K562 (cell line): ENCODE data around the gene POP7. TPM values are rescaled to one million over a fixed set of nuclear protein-coding genes. Genes with fewer than 3 reads are reported as not detected.

Source experiments
- ATAC-seq: fragments of 200-7000 bp; cut with Tn5 transposase; 3 replicates; pipeline ENCODE4 v1.9.1; 2020; ENCODE audit warnings: moderate library complexity
- BruUV-seq: library from RNA; stranded (reverse); fragments of 400-500 nt; replicated peaks from 2 replicates; lab custom pipeline; 2021; lab: Mats Ljungman, UMichigan
- CTCF ChIA-PET: fragments of 300-600 bp; formaldehyde crosslinking; extraction: SDS; loops from one replicate; lab custom pipeline; 2021; ENCODE audit warnings: low intra/inter-chr PET ratio; lab: Yijun Ruan, JAX
- POLR2A ChIA-PET: fragments of 300-600, 350-650 bp; sonication (Branson Sonifier 250); formaldehyde crosslinking; extraction: SDS; loops from one replicate; lab custom pipeline; 2021; ENCODE audit warnings: antibody characterized with exemption, inconsistent platforms; lab: Yijun Ruan, JAX
- DNase-seq, 4 experiments: peaks; one replicate each; pipeline versions ENCODE4 v3.0.0 to v3.0.0-alpha.2; 2011 to 2018; ENCODE audit warnings: low spot score in 3 of 4, mixed read lengths in 3 of 4; ENCODE audit errors: extremely low read depth in 1 of 4
- FAIRE-seq: peaks from 2 replicates; lab custom pipeline; 2011; peaks lifted over from hg19 to GRCh38; lab: Jason Lieb, UNC
- H2AFZ ChIP-seq: 2 replicates; pipeline ENCODE4 v1.6.0; 2011; ENCODE audit warnings: low read depth, low read length, control low read depth, inconsistent platforms
- H3K27ac ChIP-seq: fragments of 200-600 bp; 3 replicates; pipeline ENCODE4 v1.8.0; 2011; ENCODE audit warnings: low read depth, mild to moderate bottlenecking, control low read depth, inconsistent platforms, low read length, moderate library complexity, mixed read lengths; ENCODE audit errors: extremely low read depth
- H3K27me3 ChIP-seq, 2 experiments: fragments of 300-600 bp in 1 of 2; 2 replicates in 1 of 2; 3 replicates in 1 of 2; pipeline versions ENCODE4 v1.6.0 to v1.8.0; 2011; ENCODE audit warnings: inconsistent platforms in 2 of 2, low read length in 2 of 2, mild to moderate bottlenecking in 1 of 2, mixed read lengths in 1 of 2, moderate library complexity in 1 of 2; ENCODE audit not compliant: control insufficient read depth in 2 of 2, insufficient read depth in 2 of 2
- H3K36me3 ChIP-seq: fragments of 300-600 bp; 3 replicates; pipeline ENCODE4 v1.8.0; 2011; ENCODE audit warnings: mild to moderate bottlenecking, low read length, inconsistent platforms; ENCODE audit not compliant: control insufficient read depth, insufficient read depth
- H3K4me1 ChIP-seq, 2 experiments: fragments of 200-600 bp in 1 of 2; replicated peaks in 1 of 2; 2 replicates in 1 of 2; 3 replicates in 1 of 2; pipeline versions ENCODE4 v1.5.1 to v1.8.0; 2011; ENCODE audit warnings: inconsistent platforms in 2 of 2, low read length in 2 of 2, mild to moderate bottlenecking in 1 of 2, mixed read lengths in 1 of 2, moderate library complexity in 1 of 2; ENCODE audit not compliant: control insufficient read depth in 2 of 2, insufficient read depth in 2 of 2
- H3K4me2 ChIP-seq: 2 replicates; pipeline ENCODE4 v1.6.1; 2011; ENCODE audit warnings: low read length, control low read depth, inconsistent platforms, mixed read lengths; ENCODE audit not compliant: insufficient read depth
- H3K4me3 ChIP-seq: fragments of 200-600 bp; sonication (generic), shearing (Covaris generic); 2 replicates; pipeline ENCODE4 v1.5.1; 2016; ENCODE audit warnings: control low read depth, inconsistent platforms
- H3K79me2 ChIP-seq: fragments of 200-600 bp; 3 replicates; pipeline ENCODE4 v1.8.0; 2011; ENCODE audit warnings: low read length, inconsistent platforms; ENCODE audit not compliant: control insufficient read depth, insufficient read depth
- H3K9ac ChIP-seq, 2 experiments: 2 replicates each; pipeline versions ENCODE4 v1.6.0 to v1.6.1; 2011; ENCODE audit warnings: low read depth in 2 of 2, low read length in 2 of 2, control low read depth in 1 of 2, inconsistent platforms in 1 of 2, mild to moderate bottlenecking in 1 of 2, mixed read lengths in 1 of 2; ENCODE audit not compliant: insufficient read depth in 1 of 2
- H3K9me1 ChIP-seq: one replicate; pipeline ENCODE4 v1.6.0; 2011; ENCODE audit warnings: inconsistent platforms, mild to moderate bottlenecking, low read length, moderate library complexity; ENCODE audit not compliant: control insufficient read depth, insufficient read depth
- H3K9me3 ChIP-seq: replicated peaks from 2 replicates; pipeline ENCODE4 v1.5.1; 2011; ENCODE audit warnings: low read depth, low read length, inconsistent platforms; ENCODE audit not compliant: control insufficient read depth, insufficient read depth
- H4K20me1 ChIP-seq: replicated peaks from 2 replicates; pipeline ENCODE4 v1.6.1; 2011; ENCODE audit warnings: low read length, inconsistent platforms, mixed read lengths; ENCODE audit not compliant: control insufficient read depth, insufficient read depth
- CEBPB ChIP-seq: fragments of 450-650 bp; IDR thresholded peaks from 2 replicates; pipeline ENCODE4 v1.6.1; 2016; ENCODE audit warnings: missing genetic modification characterization, missing compliant biosample characterization
- HDAC1 ChIP-seq, 2 experiments: fragments of 450-650 bp; IDR thresholded peaks; 2 replicates each; pipeline ENCODE4 v1.6.1; 2016 to 2017; ENCODE audit warnings: inconsistent platforms in 1 of 2, mild to moderate bottlenecking in 1 of 2, moderate library complexity in 1 of 2
- HMGN3 ChIP-seq: IDR thresholded peaks from 2 replicates; pipeline ENCODE4 v1.6.1; 2011; ENCODE audit warnings: borderline replicate concordance, low read depth, mild to moderate bottlenecking, mixed read lengths, low read length; ENCODE audit not compliant: insufficient read length; ENCODE audit errors: extremely low read depth
- JUNB ChIP-seq: fragments of 450-650 bp; formaldehyde crosslinking; conservative IDR thresholded peaks from 2 replicates; pipeline ENCODE4 v1.4.0; 2020; ENCODE audit warnings: mild to moderate bottlenecking
- MED1 ChIP-seq: sonication (generic); formaldehyde crosslinking; IDR thresholded peaks from 2 replicates; pipeline ENCODE4 v1.8.1; 2023; ENCODE audit warnings: missing genetic modification reagents, borderline replicate concordance
- PHB ChIP-seq: fragments of 250-450 bp; sonication (Bioruptor Pico); IDR thresholded peaks from 2 replicates; pipeline ENCODE4 v1.5.0; 2021
- RBM14 ChIP-seq: fragments of 200-400 bp; formaldehyde crosslinking; IDR thresholded peaks from 2 replicates; pipeline ENCODE4 v1.6.1; 2018; ENCODE audit warnings: low read depth, mild to moderate bottlenecking, low read length, moderate library complexity, borderline replicate concordance; ENCODE audit not compliant: insufficient read depth
- RFX1 ChIP-seq: fragments of 450-650 bp; IDR thresholded peaks from 2 replicates; pipeline ENCODE4 v1.6.1; 2016; ENCODE audit warnings: mild to moderate bottlenecking, moderate library complexity
- TCF7 ChIP-seq: sonication (generic); IDR thresholded peaks from 2 replicates; pipeline ENCODE4 v1.6.1; 2016; ENCODE audit warnings: antibody characterized with exemption, borderline replicate concordance
- TGIF2 ChIP-seq: sonication (generic); formaldehyde crosslinking; IDR thresholded peaks from 2 replicates; pipeline ENCODE4 v1.8.1; 2022; ENCODE audit warnings: mild to moderate bottlenecking, missing genetic modification reagents, moderate library complexity
- ZNF57 ChIP-seq: fragments of 450-650 bp; formaldehyde crosslinking; IDR thresholded peaks from 2 replicates; pipeline ENCODE4 v1.4.0; 2020; ENCODE audit warnings: mild to moderate bottlenecking, moderate library complexity
- WGBS: fragments of 100-300 bp; shearing (Covaris generic); methylation state at CpG from one replicate; pipeline ENCODE4 v1.1.6; 2016; ENCODE audit warnings: low coverage, mixed read lengths; ENCODE audit not compliant: insufficient coverage; ENCODE audit errors: missing lambda C conversion rate; 5-methylcytosine and 5-hydroxymethylcytosine counted together
- in situ Hi-C: fragments of 300-500 bp; cut with MboI; formaldehyde crosslinking; loops from 4 replicates; pipeline ENCODE4 v1.15.0; 2018; ENCODE audit warnings: inconsistent platforms, mixed read lengths
- intact Hi-C: fragments of 100-400 bp; cut with micrococcal nuclease; formaldehyde crosslinking; loops from 2 replicates; pipeline ENCODE4 v1.14.2; 2022
- polyA plus RNA-seq, 8 experiments: library from polyadenylated mRNA; depleted of rRNA in 4 of 8; stranded (reverse) in 5 of 8; unstranded in 3 of 8; fragments of >200 nt; fragmentation: Nextera tagmentation in 2 of 8; fragmentation: Illumina TruSeq in 1 of 8; extraction: Ambion mirVana in 2 of 8; extraction: Trizol in 1 of 8; gene quantifications; 2 replicates each; pipeline versions ENCODE4 v1.2.1 to v1.2.3, GENCODE V29; 2011 to 2014; ENCODE audit warnings: inconsistent platforms in 1 of 8, missing spikeins in 1 of 8
- total RNA-seq, 7 experiments: library from RNA; depleted of rRNA in 6 of 7; stranded (reverse); fragments of >200 nt in 6 of 7; fragmentation: Illumina TruSeq in 2 of 7; extraction: Trizol in 2 of 7; gene quantifications; 2 replicates each; pipeline versions ENCODE4 v1.2.1 to v1.2.3, GENCODE V29; 2011 to 2021; ENCODE audit warnings: low replicate concordance in 1 of 7
- TF ChIP-seq, protein P1 (sequence below): fragments of 200-400 bp; formaldehyde crosslinking; IDR thresholded peaks from 2 replicates; pipeline ENCODE4 v1.6.1; 2017; ENCODE audit warnings: mild to moderate bottlenecking, low read depth, low read length, moderate library complexity
- TF ChIP-seq, protein P2 (sequence below): sonication (generic); formaldehyde crosslinking; IDR thresholded peaks from 2 replicates; pipeline ENCODE4 v1.8.1; 2023; ENCODE audit warnings: mild to moderate bottlenecking, missing genetic modification reagents
- TF ChIP-seq, protein P3 (sequence below): IDR thresholded peaks from 2 replicates; pipeline ENCODE4 v1.6.1; 2016; ENCODE audit warnings: missing genetic modification characterization, missing compliant biosample characterization

The POP7 gene
- total and polyA plus RNA-seq, 9 of the 15 experiments (the other 6 are each of a cell fraction or from before 2014, with no cell fraction given) = 11.5 to 163 (median 68.9) TPM

DNA sequence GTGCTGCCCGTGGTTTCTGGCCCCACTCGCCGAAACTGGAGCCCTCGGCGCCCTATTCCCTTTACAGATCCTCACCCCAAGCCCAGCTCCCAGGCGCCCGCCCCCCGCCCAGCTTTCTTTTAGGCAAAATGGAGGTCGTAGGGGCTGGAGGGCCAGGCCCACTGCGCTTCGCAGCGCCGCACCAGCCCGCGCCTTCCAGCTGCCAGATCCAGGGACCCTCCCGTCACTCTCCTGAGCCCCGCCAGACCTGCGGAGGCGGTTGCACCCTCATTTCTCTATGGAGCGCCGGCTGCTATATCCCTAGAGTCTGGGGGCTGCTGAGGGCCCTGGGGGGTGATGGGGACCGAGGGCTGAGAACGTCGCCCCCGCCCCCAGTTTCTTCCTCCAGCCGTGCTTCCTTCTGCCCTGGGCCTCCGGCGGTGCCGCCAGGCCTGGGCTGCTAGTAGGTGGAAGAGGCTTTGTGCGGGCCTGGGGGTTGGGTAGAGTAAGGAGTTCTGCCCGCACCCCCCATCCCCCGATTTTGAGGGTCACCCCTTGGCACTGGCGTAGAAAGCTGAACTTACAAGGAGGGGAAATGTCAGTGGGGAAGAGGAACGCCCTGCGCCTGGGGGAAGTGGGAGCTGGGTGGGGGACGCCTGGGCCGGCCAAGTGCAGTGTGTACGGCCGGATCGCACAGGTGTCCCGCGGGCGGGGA is 31.4 kb upstream of the POP7 start (continued):
- TF ChIP-seq, protein P1, sequence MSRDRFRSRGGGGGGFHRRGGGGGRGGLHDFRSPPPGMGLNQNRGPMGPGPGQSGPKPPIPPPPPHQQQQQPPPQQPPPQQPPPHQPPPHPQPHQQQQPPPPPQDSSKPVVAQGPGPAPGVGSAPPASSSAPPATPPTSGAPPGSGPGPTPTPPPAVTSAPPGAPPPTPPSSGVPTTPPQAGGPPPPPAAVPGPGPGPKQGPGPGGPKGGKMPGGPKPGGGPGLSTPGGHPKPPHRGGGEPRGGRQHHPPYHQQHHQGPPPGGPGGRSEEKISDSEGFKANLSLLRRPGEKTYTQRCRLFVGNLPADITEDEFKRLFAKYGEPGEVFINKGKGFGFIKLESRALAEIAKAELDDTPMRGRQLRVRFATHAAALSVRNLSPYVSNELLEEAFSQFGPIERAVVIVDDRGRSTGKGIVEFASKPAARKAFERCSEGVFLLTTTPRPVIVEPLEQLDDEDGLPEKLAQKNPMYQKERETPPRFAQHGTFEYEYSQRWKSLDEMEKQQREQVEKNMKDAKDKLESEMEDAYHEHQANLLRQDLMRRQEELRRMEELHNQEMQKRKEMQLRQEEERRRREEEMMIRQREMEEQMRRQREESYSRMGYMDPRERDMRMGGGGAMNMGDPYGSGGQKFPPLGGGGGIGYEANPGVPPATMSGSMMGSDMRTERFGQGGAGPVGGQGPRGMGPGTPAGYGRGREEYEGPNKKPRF = no peak
- TF ChIP-seq TCF7 (no peak), RFX1 (no peak), CEBPB (tag) (0 out of 2 replicates have a peak, but pooled peaks have one; percentile 15)
- TF ChIP-seq, protein P2, sequence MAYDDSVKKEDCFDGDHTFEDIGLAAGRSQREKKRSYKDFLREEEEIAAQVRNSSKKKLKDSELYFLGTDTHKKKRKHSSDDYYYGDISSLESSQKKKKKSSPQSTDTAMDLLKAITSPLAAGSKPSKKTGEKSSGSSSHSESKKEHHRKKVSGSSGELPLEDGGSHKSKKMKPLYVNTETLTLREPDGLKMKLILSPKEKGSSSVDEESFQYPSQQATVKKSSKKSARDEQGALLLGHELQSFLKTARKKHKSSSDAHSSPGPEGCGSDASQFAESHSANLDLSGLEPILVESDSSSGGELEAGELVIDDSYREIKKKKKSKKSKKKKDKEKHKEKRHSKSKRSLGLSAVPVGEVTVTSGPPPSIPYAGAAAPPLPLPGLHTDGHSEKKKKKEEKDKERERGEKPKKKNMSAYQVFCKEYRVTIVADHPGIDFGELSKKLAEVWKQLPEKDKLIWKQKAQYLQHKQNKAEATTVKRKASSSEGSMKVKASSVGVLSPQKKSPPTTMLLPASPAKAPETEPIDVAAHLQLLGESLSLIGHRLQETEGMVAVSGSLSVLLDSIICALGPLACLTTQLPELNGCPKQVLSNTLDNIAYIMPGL (CRISPR knock-in tag) = 0 out of 2 replicates have a peak, but pooled peaks have one; percentile 31
- TF ChIP-seq, all 486 proteins: peak for 23

DNA sequence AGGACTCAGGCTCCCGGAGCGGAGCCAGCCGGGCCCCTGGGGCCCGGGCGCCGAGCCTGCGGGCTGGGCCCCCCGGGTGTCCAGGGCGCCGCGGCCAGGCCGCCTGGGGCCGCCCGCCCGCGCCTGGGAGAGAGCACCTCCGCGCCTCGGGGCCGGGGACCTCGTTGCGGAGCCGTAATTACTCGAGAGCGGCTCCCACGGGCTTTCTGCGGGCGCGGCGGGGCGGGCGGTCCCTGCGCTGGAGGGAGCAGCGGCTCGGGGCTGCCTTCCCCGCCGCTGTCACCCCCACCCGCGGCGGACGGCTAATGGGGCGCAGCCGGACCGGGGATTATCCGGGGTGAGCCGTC is 30.8 kb upstream of the POP7 start:
- ATAC-seq (peak; percentile 25), DNase-seq (no peak), FAIRE-seq (no peak)
- ChIA-PET POLR2A (interaction anchor here (0.6 to 1.4 kb wide), 4 partner anchors 14 to 1256 kb away, joined by 4 to 5 read pairs (median 4); no protein-coding TSS in a partner anchor), CTCF (no interaction called here)
- Histone ChIP-seq H2AFZ (no peak overlapping the region), H3K9me1 (no peaks in the 10 kb centered on the region), H3K27me3 (no peaks in the 10 kb centered on the region), H3K4me2 (peak overlapping the region; percentile 88), H3K27ac (peak overlapping the region; percentile 98), H4K20me1 (peaks cover 16% of the 10 kb centered on the region; the same call in 1 of the 2 replicates), H3K4me1 (peaks cover 0 to 70% of the 10 kb centered on the region in 2 experiments; a peak in 4 of 5 replicates), H3K36me3 (peaks cover 38% of the 10 kb centered on the region; the same call in 2 of the 3 replicates), H3K4me3 (peak overlapping the region; percentile 99), H3K9me3 (no peaks in the 10 kb centered on the region), H3K9ac (peak overlapping the region; percentile 93 to 98; a peak in 3 of 4 replicates), H3K79me2 (peaks cover 46% of the 10 kb centered on the region)
- no TSS peak for BruUV-seq
- WGBS = under 1% methylated on average over 37 of the region's 46 CpGs
- in situ Hi-C loops (no loop called here), intact Hi-C loops (no loop called here)
- TF ChIP-seq HDAC1 (IDR thresholded peaks at IDR 0.05) (no peak), CEBPB (tag) (no peak), TGIF2 (CRISPR knock-in tag) (no peak), PHB (CRISPR knock-in tag) (no peak), HMGN3 (peak; percentile 50), MED1 (CRISPR knock-in tag) (no peak), RBM14 (0 out of 2 replicates have a peak, but pooled peaks have one; percentile 23), JUNB (no peak), ZNF57 (CRISPR knock-in tag) (no peak)
- TF ChIP-seq, protein P3, sequence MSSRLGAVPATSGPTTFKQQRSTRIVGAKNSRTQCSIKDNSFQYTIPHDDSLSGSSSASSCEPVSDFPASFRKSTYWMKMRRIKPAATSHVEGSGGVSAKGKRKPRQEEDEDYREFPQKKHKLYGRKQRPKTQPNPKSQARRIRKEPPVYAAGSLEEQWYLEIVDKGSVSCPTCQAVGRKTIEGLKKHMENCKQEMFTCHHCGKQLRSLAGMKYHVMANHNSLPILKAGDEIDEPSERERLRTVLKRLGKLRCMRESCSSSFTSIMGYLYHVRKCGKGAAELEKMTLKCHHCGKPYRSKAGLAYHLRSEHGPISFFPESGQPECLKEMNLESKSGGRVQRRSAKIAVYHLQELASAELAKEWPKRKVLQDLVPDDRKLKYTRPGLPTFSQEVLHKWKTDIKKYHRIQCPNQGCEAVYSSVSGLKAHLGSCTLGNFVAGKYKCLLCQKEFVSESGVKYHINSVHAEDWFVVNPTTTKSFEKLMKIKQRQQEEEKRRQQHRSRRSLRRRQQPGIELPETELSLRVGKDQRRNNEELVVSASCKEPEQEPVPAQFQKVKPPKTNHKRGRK = no peak
